Measurements from ENCODE around the gene EMX1. TPM values are rescaled to one million over a fixed set of nuclear protein-coding genes. Genes with fewer than 3 reads are reported as not detected.

EMX1 gene
- total RNA-seq, 4 donors from 2014 or later: 0.38 to 4.0 TPM; not detected in 2

DNA sequence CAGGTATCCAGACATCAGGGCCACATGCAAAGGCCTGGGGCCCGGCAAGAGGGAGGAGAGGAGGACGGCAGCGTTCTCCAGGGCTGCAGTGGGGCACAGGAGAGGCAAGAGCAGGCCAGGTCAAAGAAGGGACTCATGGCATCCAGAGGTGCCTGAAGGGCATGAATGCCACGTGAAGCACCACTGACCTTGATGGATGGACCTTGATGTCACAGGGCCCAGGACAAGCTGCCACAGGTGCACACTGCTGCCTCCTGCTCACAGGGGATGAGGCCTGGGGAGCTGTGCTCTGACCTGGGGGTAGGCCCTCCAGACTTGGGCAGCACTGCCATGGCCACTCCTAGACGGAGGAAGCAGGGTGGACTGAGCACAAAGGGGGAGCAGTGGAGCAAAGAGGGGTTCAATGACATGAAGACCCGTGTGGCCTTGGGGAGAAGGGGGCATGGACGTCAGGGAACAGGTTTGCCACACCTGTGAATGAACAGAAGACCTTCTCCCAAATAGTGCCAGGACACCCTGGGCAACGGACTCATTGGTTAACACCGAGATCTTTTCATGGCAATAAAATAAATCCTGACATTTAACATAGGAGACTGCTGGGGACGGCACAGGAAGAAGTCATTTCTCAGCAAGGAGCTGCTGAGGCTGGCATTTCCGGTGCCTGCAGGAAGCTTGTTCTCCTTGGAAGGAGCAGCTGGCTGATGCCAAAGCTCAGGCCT, 65.6 kb downstream of the EMX1 start:
- TF ChIP-seq, protein P1, sequence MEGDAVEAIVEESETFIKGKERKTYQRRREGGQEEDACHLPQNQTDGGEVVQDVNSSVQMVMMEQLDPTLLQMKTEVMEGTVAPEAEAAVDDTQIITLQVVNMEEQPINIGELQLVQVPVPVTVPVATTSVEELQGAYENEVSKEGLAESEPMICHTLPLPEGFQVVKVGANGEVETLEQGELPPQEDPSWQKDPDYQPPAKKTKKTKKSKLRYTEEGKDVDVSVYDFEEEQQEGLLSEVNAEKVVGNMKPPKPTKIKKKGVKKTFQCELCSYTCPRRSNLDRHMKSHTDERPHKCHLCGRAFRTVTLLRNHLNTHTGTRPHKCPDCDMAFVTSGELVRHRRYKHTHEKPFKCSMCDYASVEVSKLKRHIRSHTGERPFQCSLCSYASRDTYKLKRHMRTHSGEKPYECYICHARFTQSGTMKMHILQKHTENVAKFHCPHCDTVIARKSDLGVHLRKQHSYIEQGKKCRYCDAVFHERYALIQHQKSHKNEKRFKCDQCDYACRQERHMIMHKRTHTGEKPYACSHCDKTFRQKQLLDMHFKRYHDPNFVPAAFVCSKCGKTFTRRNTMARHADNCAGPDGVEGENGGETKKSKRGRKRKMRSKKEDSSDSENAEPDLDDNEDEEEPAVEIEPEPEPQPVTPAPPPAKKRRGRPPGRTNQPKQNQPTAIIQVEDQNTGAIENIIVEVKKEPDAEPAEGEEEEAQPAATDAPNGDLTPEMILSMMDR (IDR thresholded peaks at IDR 0.05): no peak
- ATAC-seq (ENCODE audit: low FRiP score) (no peak), DNase-seq (ENCODE audit: low spot score) (no peak)

GRCh38 chr2:72983500-72984161, 66.3 kb downstream of the EMX1 start:
- TF ChIP-seq, protein P1 (IDR thresholded peaks at IDR 0.05): no peak
- DNase-seq (ENCODE audit: low spot score): no peak
- ATAC-seq (ENCODE audit: low FRiP score): no peak

GRCh38 chr2:72984172-72984671, 66.9 kb downstream of the EMX1 start:
- DNase-seq (ENCODE audit: low spot score): no peak
- no peak for ATAC-seq (ENCODE audit: low FRiP score)

More at GRCh38 chr2:72984172-72984671, 66.9 kb downstream of the EMX1 start:
- TF ChIP-seq, protein P1 (IDR thresholded peaks at IDR 0.05): no peak

Other genes starting within 250 kb of the EMX1 start
- gene EXOC6B, start 91.5 kb upstream of the EMX1 start, total RNA-seq: 10 to 100 TPM; 25.6 to 38.3 (median 30.1) TPM
- gene SPR, start 30.1 kb upstream of the EMX1 start, total RNA-seq: 10 to 100 TPM; 24.3 to 54.3 (median 42.8) TPM
- 10 to 100 TPM in 2 of 4 donors, 1 to 10 TPM in 2; 5.1 to 15.6 (median 9.4) TPM for gene SFXN5, start 154.2 kb downstream of the EMX1 start, total RNA-seq
- gene RAB11FIP5, start 195.4 kb downstream of the EMX1 start, total RNA-seq: 10 to 100 TPM; 16.6 to 40.1 (median 20.7) TPM